GM12875 (cell line): ENCODE results near the gene HOXD10.

ENCODE experiments used
- H3K4me3 ChIP-seq: one replicate; pipeline ENCODE4 v1.5.1; 2011; ENCODE audit warnings: low read depth, low read length, control low read depth
- TF ChIP-seq, protein P1 (sequence below): IDR thresholded peaks from 2 replicates; pipeline ENCODE4 v1.5.1; 2011; ENCODE audit warnings: low read depth, mild to moderate bottlenecking, control low read depth, inconsistent platforms, low read length, moderate library complexity, borderline replicate concordance; ENCODE audit not compliant: insufficient read depth

Gene HOXD10

DNA sequence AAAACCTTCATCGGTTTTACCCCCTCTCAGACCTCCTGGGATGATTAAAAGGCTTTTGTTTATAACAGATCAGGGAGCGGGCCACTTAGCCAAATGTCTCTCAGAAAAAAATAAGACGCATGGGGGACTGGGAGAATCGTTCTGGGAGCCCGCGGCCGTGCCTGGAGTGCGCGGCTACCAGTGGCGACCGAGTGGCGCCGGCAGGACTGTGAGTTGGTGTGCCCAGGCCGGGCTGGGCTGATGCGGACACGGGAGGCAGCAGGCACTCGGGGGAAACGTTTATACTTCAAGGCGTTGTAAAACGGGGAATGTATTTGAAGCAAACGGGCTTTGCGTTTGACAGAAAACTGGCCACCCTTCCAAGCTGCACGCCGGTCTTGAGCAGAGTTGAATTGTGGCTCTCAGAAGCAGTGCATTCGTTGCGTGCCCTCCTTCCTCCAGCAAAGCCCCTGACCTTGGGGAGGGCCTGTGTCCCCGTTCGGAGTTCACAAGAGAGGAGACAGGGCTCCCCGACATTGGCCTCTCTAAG, 4.7 kb upstream of the HOXD10 start:
- H3K4me3 ChIP-seq, result no peak overlapping the region
- TF ChIP-seq, protein P1, sequence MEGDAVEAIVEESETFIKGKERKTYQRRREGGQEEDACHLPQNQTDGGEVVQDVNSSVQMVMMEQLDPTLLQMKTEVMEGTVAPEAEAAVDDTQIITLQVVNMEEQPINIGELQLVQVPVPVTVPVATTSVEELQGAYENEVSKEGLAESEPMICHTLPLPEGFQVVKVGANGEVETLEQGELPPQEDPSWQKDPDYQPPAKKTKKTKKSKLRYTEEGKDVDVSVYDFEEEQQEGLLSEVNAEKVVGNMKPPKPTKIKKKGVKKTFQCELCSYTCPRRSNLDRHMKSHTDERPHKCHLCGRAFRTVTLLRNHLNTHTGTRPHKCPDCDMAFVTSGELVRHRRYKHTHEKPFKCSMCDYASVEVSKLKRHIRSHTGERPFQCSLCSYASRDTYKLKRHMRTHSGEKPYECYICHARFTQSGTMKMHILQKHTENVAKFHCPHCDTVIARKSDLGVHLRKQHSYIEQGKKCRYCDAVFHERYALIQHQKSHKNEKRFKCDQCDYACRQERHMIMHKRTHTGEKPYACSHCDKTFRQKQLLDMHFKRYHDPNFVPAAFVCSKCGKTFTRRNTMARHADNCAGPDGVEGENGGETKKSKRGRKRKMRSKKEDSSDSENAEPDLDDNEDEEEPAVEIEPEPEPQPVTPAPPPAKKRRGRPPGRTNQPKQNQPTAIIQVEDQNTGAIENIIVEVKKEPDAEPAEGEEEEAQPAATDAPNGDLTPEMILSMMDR, result no peak

DNA sequence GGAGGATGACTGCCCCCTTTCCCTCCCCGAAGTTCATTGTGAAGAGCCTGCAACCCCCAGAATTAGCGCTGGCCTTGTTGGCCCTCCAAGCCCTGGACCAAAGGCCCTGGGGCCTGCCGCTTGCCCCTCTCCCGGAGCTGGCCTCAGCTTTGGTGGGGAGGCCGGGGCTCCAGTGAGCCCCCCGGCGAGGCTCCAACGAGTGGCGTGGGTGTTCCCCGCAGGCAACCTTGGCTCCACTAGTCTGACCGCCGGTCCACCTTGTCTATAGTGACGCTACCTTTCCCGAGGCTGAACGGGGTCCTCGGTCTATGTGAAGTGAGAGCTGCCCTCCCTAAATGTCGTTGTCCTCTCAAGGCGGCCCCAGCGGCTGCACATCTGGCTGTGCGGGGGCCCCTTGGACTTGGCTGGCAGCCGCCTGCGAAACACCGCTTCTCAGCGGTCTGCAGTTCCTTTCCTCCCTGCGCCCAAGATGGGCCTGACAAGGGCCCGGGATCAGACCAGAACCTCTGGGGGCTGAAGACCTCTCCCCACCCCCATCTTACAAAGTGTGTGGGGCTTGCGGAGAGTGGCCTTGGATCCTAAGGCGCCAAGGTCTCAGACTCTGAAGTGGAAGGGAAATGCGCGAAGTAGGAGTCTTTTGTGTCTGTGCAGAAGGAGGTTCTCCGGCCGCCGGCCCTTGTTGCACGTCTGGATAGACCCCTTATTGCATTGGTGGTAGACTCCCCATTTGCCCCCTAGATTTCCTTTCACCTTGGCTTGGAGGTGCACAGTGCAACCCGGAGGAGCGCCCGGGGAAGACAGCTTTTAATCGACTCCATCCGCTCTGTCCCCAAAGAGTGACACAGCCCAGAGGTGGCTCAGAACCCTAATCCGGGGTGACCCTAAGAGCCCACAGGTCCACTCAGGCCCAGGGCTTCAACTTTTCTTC, 3.9 kb upstream of the HOXD10 start:
- H3K4me3 ChIP-seq, result no peak overlapping the region
- TF ChIP-seq, protein P1, result no peak

- no peak overlapping the region for H3K4me3 ChIP-seq
- TF ChIP-seq, protein P1, result no peak
Observed at GRCh38 chr2:176114120-176114929, 2.3 kb upstream of the HOXD10 start.

GRCh38 chr2:176114930-176115625, 1.5 kb upstream of the HOXD10 start:
- H3K4me3 ChIP-seq, result no peak overlapping the region
- TF ChIP-seq, protein P1, result no peak

GRCh38 chr2:176117162-176117822, 714 bp downstream of the HOXD10 start:
- no peak overlapping the region for H3K4me3 ChIP-seq
- TF ChIP-seq, protein P1, result no peak

- TF ChIP-seq, protein P1, result no peak
- H3K4me3 ChIP-seq, result no peak overlapping the region
Observed at GRCh38 chr2:176117823-176118371, 1.3 kb downstream of the HOXD10 start.
